GM21717 (cell line): ENCODE data around the gene LPCAT1.

Source experiments
- ATAC-seq: cut with Tn5 transposase; IDR thresholded peaks from one replicate; pipeline ENCODE4 v1.9.1; 2021; ENCODE audit warnings: mild to moderate bottlenecking, moderate library complexity; ENCODE audit not compliant: unreplicated experiment

The LPCAT1 gene

GRCh38 chr5:1414311-1415058 lies 109.3 kb downstream of the LPCAT1 start:
- no peak for ATAC-seq

- no peak for ATAC-seq
Measured at GRCh38 chr5:1413611-1414241, 110.0 kb downstream of the LPCAT1 start.

- no peak for ATAC-seq
Measured at GRCh38 chr5:1413211-1413610, 110.5 kb downstream of the LPCAT1 start.

- no peak for ATAC-seq
Measured at GRCh38 chr5:1412621-1413020, 111.1 kb downstream of the LPCAT1 start.

- no peak for ATAC-seq
Measured at GRCh38 chr5:1412163-1412562, 111.6 kb downstream of the LPCAT1 start.
